SK-N-SH (cell line): ENCODE data around the gene LETM1. TPM values are rescaled to one million over a fixed set of nuclear protein-coding genes. Genes with fewer than 3 reads are reported as not detected.

Source experiments
- CTCF ChIA-PET: fragments of 300-600, 350-600 bp; formaldehyde crosslinking; extraction: SDS; loops from one replicate; lab custom pipeline; 2021; lab: Yijun Ruan, JAX
- POLR2A ChIA-PET: fragments of 350-600 bp; sonication (Branson Sonifier 250); formaldehyde crosslinking; extraction: SDS; loops from one replicate; lab custom pipeline; 2020; ENCODE audit warnings: antibody characterized with exemption, inconsistent platforms; lab: Yijun Ruan, JAX
- DNase-seq: peaks from one replicate; pipeline ENCODE4 v3.0.0; 2012
- H2AFZ ChIP-seq: fragments of 200-600 bp; sonication (generic); 2 replicates; pipeline ENCODE4 v1.8.1; 2016; ENCODE audit warnings: antibody characterized with exemption, mild to moderate bottlenecking, low read depth
- H3F3A ChIP-seq: fragments of 200-600 bp; sonication (generic); replicated peaks from 2 replicates; pipeline ENCODE3; 2016; ENCODE audit warnings: antibody characterized with exemption, mild to moderate bottlenecking; ENCODE audit not compliant: insufficient read depth
- H3K27ac ChIP-seq, 2 experiments: fragments of 200-500 bp in 1 of 2; fragments of 200-600 bp in 1 of 2; sonication (Bioruptor generic) in 1 of 2; sonication (generic), shearing (Covaris generic) in 1 of 2; 2 replicates each; pipeline versions ENCODE4 v1.5.1 to v1.6.1; 2014 to 2016; ENCODE audit warnings: low read depth in 2 of 2, inconsistent platforms in 1 of 2, low read length in 1 of 2, mild to moderate bottlenecking in 1 of 2, mixed read lengths in 1 of 2
- H3K27me3 ChIP-seq: fragments of 200-600 bp; sonication (generic), shearing (Covaris generic); 2 replicates; pipeline ENCODE4 v1.6.1; 2016; ENCODE audit warnings: mixed run types; ENCODE audit not compliant: insufficient read depth
- H3K36me3 ChIP-seq, 2 experiments: fragments of 200-500 bp in 1 of 2; fragments of 200-600 bp in 1 of 2; sonication (Bioruptor generic) in 1 of 2; sonication (generic) in 1 of 2; replicated peaks in 1 of 2; 2 replicates each; pipeline versions ENCODE3 to v1.5.1; 2014 to 2016; ENCODE audit warnings: low read length in 1 of 2, mild to moderate bottlenecking in 1 of 2; ENCODE audit not compliant: insufficient read depth in 2 of 2, control insufficient read depth in 1 of 2
- H3K4me1 ChIP-seq, 2 experiments: fragments of 200-500 bp in 1 of 2; fragments of 200-600 bp in 1 of 2; sonication (Bioruptor generic) in 1 of 2; sonication (generic), shearing (Covaris generic) in 1 of 2; 2 replicates each; pipeline versions ENCODE4 v1.5.1 to v1.6.1; 2014 to 2016; ENCODE audit warnings: low read depth in 1 of 2, low read length in 1 of 2, mixed run types in 1 of 2; ENCODE audit not compliant: insufficient read depth in 2 of 2, control insufficient read depth in 1 of 2
- H3K4me2 ChIP-seq: fragments of 200-600 bp; sonication (generic), shearing (Covaris generic); 2 replicates; pipeline ENCODE4 v1.6.1; 2017; ENCODE audit warnings: mixed run types
- H3K4me3 ChIP-seq, 2 experiments: fragments of 200-500 bp in 1 of 2; fragments of 200-600 bp in 1 of 2; sonication (Bioruptor generic) in 1 of 2; sonication (generic), shearing (Covaris generic) in 1 of 2; 2 replicates each; pipeline versions ENCODE4 v1.5.1 to v1.8.1; 2014 to 2016; ENCODE audit warnings: low read depth in 2 of 2, inconsistent platforms in 1 of 2, low read length in 1 of 2, mild to moderate bottlenecking in 1 of 2, mixed read lengths in 1 of 2, moderate library complexity in 1 of 2
- H3K79me2 ChIP-seq: fragments of 200-600 bp; sonication (generic); 2 replicates; pipeline ENCODE4 v1.8.1; 2017; ENCODE audit warnings: mild to moderate bottlenecking; ENCODE audit not compliant: insufficient read depth
- H3K9ac ChIP-seq: fragments of 200-600 bp; sonication (generic); 2 replicates; pipeline ENCODE4 v1.6.1; 2017; ENCODE audit warnings: mixed run types
- H3K9me2 ChIP-seq: fragments of 200-600 bp; sonication (generic); 2 replicates; pipeline ENCODE4 v1.6.1; 2017; ENCODE audit warnings: mixed run types
- H3K9me3 ChIP-seq: fragments of 200-600 bp; sonication (generic); 2 replicates; pipeline ENCODE4 v1.6.1; 2017; ENCODE audit warnings: mixed run types, mild to moderate bottlenecking, moderate library complexity
- H4K20me1 ChIP-seq: fragments of 200-600 bp; sonication (generic); 2 replicates; pipeline ENCODE4 v1.6.1; 2017; ENCODE audit warnings: mild to moderate bottlenecking, mixed run types; ENCODE audit not compliant: insufficient read depth
- ELF1 ChIP-seq: IDR thresholded peaks from 2 replicates; pipeline ENCODE4 v1.4.0; 2012
- EP300 ChIP-seq, 2 experiments: IDR thresholded peaks; 2 replicates each; pipeline versions ENCODE4 v1.4.0 to v1.6.1; 2012; ENCODE audit warnings: borderline replicate concordance in 1 of 2, low read depth in 1 of 2, low read length in 1 of 2
- GABPA ChIP-seq: IDR thresholded peaks from 2 replicates; pipeline ENCODE4 v1.4.0; 2012; ENCODE audit warnings: low read depth, mild to moderate bottlenecking
- JUND ChIP-seq: IDR thresholded peaks from 2 replicates; pipeline ENCODE4 v1.4.0; 2012
- NFIC ChIP-seq: IDR thresholded peaks from 2 replicates; pipeline ENCODE4 v1.4.0; 2012; ENCODE audit warnings: borderline replicate concordance
- RCOR1 ChIP-seq: fragments of 150-350 bp; IDR thresholded peaks from 2 replicates; pipeline ENCODE4 v1.6.1; 2017; ENCODE audit warnings: antibody characterized with exemption, low read length
- REST ChIP-seq: IDR thresholded peaks from 2 replicates; pipeline ENCODE4 v1.6.1; 2012; ENCODE audit warnings: mild to moderate bottlenecking, low read depth, low read length, moderate library complexity
- RFX5 ChIP-seq: IDR thresholded peaks from 2 replicates; pipeline ENCODE4 v1.6.1; 2012; ENCODE audit warnings: mild to moderate bottlenecking, improper control_type of control experiment, low read length
- ZBTB33 ChIP-seq: IDR thresholded peaks from 2 replicates; pipeline ENCODE4 v1.4.0; 2012; ENCODE audit warnings: low read depth, borderline replicate concordance
- WGBS: methylation state at CpG from one replicate; pipeline ENCODE4 v1.1.6; 2017; ENCODE audit warnings: low lambda C conversion rate; 5-methylcytosine and 5-hydroxymethylcytosine counted together
- polyA plus RNA-seq, 3 experiments: library from polyadenylated mRNA; depleted of rRNA; stranded (reverse); fragments of >200 nt; gene quantifications; 2 replicates each; pipeline ENCODE4 v1.2.3, GENCODE V29; 2012

LETM1 gene
- polyA plus RNA-seq, 1 of the 3 experiments (the other 2 are of a cell fraction) = 25.8 TPM

- CTCF ChIA-PET = interaction anchor here (1.1 to 5.7 kb wide), 4 partner anchors 13 to 96 kb away, joined by 3 to 32 read pairs (median 8); no protein-coding TSS in a partner anchor
- peaks cover 22 to 62% of the 10 kb centered on the region in 2 experiments for H3K36me3 ChIP-seq
- no peaks in the 10 kb centered on the region for H3K9me2 ChIP-seq
Measured at GRCh38 chr4:1821679-1822567, 34.0 kb downstream of the LETM1 start.

More at GRCh38 chr4:1821679-1822567, 34.0 kb downstream of the LETM1 start:
- no peaks in the 10 kb centered on the region for H3F3A ChIP-seq
- H3K27me3 ChIP-seq = no peaks in the 10 kb centered on the region
- H3K9me3 ChIP-seq = no peaks in the 10 kb centered on the region
- no peak overlapping the region for H3K4me3 ChIP-seq
- H3K9ac ChIP-seq = no peak overlapping the region
- WGBS = 100% methylated on average over 3 of the region's 18 CpGs
- no peaks in the 10 kb centered on the region for H3K79me2 ChIP-seq
- TF ChIP-seq GABPA = no peak
- no peak for TF ChIP-seq ELF1
- no peak for TF ChIP-seq EP300 (IDR thresholded peaks at IDR 0.05; ENCODE audit: borderline replicate concordance in 1 of 2, low read depth in 1 of 2, low read length in 1 of 2)
- TF ChIP-seq RFX5 = no peak
- TF ChIP-seq ZBTB33 = no peak
- TF ChIP-seq REST = no peak
- no peak for TF ChIP-seq NFIC
- TF ChIP-seq JUND = no peak
- TF ChIP-seq RCOR1 = no peak
- no peak for DNase-seq
- H3K4me1 ChIP-seq = peaks cover 0 to 25% of the 10 kb centered on the region in 2 experiments; a peak in 1 of 4 replicates
- H2AFZ ChIP-seq = no peak overlapping the region
- POLR2A ChIA-PET = no interaction called here
- H4K20me1 ChIP-seq = no peaks in the 10 kb centered on the region
- no peak overlapping the region for H3K4me2 ChIP-seq
- no peak overlapping the region; a peak in 1 of 4 replicates for H3K27ac ChIP-seq
